Measurements from ENCODE around the gene TRPM5.

TRPM5 gene

GRCh38 chr11:2436013-2436520, 8.2 kb downstream of the TRPM5 start:
- DNase-seq (ENCODE audit: low read depth): no peak

GRCh38 chr11:2435288-2436012, 8.9 kb downstream of the TRPM5 start:
- DNase-seq (ENCODE audit: low read depth): no peak

- no peak for DNase-seq (ENCODE audit: low read depth)
Observed at GRCh38 chr11:2434506-2435255, 9.6 kb downstream of the TRPM5 start.

GRCh38 chr11:2434008-2434407, 10.3 kb downstream of the TRPM5 start:
- no peak for DNase-seq (ENCODE audit: low read depth)

GRCh38 chr11:2433106-2433925, 11.0 kb downstream of the TRPM5 start:
- DNase-seq (ENCODE audit: low read depth): no peak

- DNase-seq (ENCODE audit: low read depth): no peak
Observed at GRCh38 chr11:2432628-2433071, 11.7 kb downstream of the TRPM5 start.

- DNase-seq (ENCODE audit: low read depth): no peak
Observed at GRCh38 chr11:2432171-2432621, 12.1 kb downstream of the TRPM5 start.

- no peak for DNase-seq (ENCODE audit: low read depth)
Observed at GRCh38 chr11:2431395-2431794, 12.9 kb downstream of the TRPM5 start.

- DNase-seq (ENCODE audit: low read depth): no peak
Observed at GRCh38 chr11:2428322-2428795, 16.0 kb downstream of the TRPM5 start.

- no peak for DNase-seq (ENCODE audit: low read depth)
Observed at GRCh38 chr11:2427721-2428321, 16.5 kb downstream of the TRPM5 start.

- no peak for DNase-seq (ENCODE audit: low read depth)
Observed at GRCh38 chr11:2426826-2427521, 17.3 kb downstream of the TRPM5 start.

GRCh38 chr11:2426221-2426620, 18.1 kb downstream of the TRPM5 start:
- no peak for DNase-seq (ENCODE audit: low read depth)

- DNase-seq (ENCODE audit: low read depth): no peak
Observed at GRCh38 chr11:2425506-2425905, 18.8 kb downstream of the TRPM5 start.

GRCh38 chr11:2424811-2425495, 19.4 kb downstream of the TRPM5 start:
- DNase-seq (ENCODE audit: low read depth): no peak

GRCh38 chr11:2423157-2424025, 20.9 kb downstream of the TRPM5 start:
- DNase-seq (ENCODE audit: low read depth): no peak

GRCh38 chr11:2422461-2423156, 21.7 kb downstream of the TRPM5 start:
- DNase-seq (ENCODE audit: low read depth): no peak

- no peak for DNase-seq (ENCODE audit: low read depth)
Observed at GRCh38 chr11:2421996-2422395, 22.3 kb downstream of the TRPM5 start.

- no peak for DNase-seq (ENCODE audit: low read depth)
Observed at GRCh38 chr11:2421226-2421994, 22.9 kb downstream of the TRPM5 start.
